NCI-H510A treated with DMSO at 0.1 percent for 48 hours (cell line): ENCODE measurements around the gene CWF19L1.

Source experiments
- DNase-seq: peaks from one replicate; lab custom pipeline; 2025; lab: John Stamatoyannopoulos, UW

Gene CWF19L1

GRCh38 chr10:100248820-100249219 lies 18.6 kb downstream of the CWF19L1 start:
- no peak for DNase-seq

DNA sequence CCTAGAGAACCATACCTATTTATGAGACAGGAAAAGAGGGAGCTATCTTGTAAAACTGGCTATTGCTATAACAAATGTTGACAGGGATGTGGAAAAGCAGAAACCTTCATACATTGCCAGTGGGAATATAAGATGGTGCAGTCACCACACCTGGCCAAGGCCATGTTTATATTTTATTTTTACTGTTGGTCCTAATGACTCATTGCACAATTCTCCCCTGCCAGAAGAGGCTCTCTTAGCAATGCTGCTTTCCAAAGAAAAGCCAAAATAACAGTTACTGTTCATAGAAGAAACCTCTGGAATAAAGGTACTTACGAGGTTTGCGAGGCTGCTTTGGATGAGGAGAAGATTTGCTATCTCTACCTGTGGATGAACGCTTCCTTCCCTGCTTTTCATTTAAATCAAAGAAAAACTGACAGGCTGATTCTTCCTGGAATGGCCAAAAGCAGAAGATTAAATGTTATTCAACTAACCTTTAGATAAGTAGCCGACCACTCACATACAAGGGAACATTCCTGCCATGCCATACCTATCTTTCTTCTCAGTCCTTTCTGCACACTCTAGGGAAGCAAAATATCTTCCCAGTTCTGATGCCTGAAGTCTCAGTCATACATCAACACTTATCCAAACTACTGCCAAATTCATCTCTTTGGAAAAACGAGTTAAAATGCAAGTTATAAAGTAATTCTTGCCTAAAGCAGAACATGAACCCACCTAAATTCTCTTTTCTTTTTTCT lies 21.8 kb downstream of the CWF19L1 start:
- DNase-seq: no peak

DNA sequence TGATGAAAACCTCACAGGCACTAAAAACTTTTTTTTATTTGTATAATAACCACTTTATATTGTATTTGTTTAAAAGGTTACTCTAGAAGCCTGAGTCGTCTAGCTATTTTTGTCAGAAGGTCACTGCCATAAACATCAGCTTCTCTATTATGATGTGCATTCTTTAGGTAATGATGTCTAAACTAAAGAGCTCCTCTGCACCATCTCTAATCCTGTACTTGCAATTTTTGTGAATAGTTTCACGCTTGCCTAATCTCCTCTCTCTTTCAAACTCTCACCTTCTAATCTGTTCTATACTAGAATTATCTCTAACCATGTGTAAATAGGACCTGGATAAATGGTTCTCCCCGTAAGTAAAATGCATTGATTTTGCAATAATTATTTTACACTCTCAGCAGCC lies 27.6 kb downstream of the CWF19L1 start:
- DNase-seq: no peak

DNA sequence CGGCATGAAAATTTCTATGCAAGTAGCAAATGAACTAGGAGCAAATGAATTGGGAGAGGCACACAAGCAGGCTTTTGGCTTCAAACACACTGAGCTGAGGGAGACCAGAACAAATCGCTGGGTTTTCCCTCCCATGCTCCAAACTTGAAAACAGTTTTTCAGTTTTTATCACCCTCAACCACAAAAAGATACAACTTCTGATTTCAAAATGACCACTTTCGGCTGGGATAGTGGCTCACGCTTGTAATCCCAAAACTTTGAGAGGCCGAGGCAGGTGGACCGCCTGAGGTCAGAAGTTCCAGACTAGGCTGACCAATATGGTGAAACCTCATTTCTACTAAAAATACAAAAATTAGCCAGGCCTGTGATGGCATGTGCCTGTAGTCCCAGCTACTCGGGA lies 29.0 kb downstream of the CWF19L1 start:
- DNase-seq: no peak

GRCh38 chr10:100232101-100232500 lies 35.3 kb downstream of the CWF19L1 start:
- DNase-seq: no peak

DNA sequence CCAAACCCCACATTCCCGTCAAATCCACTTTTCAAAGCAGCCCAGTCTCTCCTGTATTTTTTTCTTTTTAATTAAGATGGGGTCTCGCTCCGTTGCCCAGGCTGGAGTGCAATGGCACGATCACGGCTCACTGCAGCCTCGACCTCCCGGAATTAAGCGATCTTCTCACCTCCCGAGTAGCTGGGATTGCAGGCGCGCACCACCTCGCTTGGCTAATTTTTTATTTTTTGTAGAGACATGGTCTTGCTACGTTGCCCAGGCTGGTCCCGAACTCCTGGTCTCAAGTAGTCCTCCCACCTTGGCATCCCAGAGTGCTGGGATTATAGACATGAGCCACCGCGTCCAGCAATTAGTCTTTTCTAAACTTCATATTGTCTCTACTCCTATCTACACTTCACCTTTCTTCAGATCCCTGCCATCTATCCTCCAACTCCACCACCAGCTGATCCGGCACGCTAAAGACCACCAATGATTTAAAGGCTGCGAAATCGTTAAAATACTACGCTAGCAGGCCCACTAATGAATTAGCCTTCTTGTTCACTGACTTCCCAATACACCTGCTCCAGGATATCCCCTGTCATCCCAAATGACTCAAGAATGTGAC lies 37.5 kb downstream of the CWF19L1 start:
- DNase-seq: no peak

DNA sequence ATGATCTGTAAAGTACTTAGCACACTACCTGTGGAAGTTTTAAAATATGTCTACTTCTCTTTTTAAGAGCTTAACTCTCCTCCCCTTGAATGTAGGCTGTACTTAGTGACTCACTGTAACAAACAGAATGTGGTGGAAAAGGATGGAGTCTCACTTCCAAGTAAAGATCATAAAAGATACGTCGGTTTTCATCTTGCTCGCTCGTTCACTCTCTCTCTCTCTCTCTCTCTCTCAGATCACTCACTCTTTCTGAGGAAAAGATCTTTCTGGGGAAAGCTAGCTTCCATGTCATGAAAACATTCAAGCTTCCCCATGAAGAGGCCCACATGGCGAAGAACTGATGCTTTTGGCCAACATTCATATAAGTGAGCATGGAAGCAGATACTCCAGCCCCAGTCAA lies 43.6 kb downstream of the CWF19L1 start:
- DNase-seq: no peak

DNA sequence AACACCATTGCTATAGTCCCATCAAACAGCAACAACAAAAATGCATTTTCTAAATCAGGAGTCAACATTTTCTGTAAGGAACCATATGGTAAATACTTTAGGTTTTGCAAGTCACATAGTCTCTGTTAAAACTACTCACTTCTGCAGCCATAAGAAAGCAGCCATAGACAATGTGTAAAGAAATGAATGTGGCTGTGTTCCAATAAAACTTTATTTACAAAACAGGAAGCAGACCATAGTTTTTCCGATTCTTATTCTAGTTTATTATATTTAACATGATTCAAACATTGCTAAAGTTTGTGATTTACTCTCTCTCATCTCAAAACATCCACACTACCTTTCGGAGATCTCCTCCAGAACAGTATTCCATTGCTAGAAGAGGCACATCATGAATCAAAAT lies 44.9 kb downstream of the CWF19L1 start:
- DNase-seq: no peak

GRCh38 chr10:100216006-100216405 lies 51.4 kb downstream of the CWF19L1 start:
- no peak for DNase-seq

DNA sequence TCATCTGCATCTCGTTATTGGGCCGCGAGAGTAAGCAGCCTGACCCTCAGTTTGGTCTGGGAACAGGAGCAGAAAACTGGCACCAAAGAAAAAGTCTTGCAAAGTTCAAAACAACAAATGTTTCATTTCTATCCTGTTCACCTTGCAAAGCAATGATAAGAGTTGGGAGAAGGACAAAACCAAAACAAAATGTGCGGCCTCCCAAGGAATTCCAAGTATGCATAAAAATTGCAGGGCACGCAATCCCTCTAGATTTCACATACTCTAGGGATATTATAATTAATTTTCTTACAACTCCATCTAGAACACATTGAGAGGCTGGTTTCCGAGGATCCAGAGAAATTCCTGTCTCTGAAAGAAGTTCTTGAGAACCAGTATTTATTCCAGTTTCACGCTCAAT lies 58.1 kb downstream of the CWF19L1 start:
- DNase-seq: no peak

GRCh38 chr10:100208276-100208675 lies 59.2 kb downstream of the CWF19L1 start:
- DNase-seq: no peak

DNA sequence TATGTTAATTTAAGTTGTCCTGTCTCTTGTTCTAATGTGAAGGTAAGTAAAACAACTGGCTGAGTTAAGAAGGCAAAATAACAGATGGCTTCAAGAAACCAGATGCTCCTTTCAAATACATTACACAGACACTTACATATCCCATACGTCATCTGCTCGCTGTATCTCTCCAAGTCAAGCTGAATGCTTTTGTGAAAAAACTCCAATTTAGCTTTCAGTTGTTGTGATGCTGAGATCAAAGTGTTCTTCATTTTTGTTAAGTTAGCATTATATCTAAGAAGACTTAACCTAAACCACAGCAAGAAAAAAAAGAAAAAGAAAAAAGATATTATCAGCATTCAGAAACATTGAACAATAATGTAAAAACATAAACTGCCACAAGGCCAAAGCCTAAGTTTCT lies 63.1 kb downstream of the CWF19L1 start:
- no peak for DNase-seq

DNA sequence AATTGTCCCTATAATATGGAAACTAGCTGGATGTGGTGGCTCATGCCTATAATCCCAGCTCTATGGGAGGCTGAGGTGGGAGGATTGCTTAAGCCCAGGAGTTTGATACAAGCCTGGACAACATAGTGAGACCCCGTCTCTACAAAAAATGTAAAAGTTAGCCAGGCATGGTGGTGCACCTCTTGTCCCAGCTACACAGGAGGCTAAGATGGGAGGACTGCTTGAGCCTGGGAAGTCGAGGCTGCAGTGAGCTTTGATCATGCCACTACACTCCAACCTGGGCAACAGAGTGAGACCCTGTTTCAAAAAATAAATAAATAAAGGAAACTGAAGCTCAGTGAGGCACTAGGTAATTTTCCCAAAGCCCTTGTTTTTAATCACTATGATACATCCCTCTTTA lies 65.9 kb downstream of the CWF19L1 start:
- DNase-seq: no peak

DNA sequence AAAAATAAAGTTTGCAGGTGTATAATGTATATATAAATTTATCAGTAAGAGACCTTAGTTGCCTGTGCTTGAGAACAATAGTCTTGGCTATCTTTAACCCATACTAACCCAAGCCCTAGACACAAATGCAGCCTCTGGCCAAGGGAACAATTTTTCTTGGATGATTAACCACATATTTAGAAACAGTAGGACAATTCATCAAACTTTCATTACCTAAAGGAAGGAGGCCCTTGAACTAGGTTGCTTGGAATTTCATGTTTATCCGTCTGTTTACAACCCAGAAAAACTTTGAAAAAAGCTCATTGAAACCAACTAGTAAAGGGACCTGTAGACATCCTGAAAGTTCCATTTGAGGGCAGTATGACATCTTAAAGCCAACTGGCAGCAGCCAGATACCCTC lies 72.7 kb downstream of the CWF19L1 start:
- DNase-seq: no peak

- DNase-seq: no peak
Measured at GRCh38 chr10:100192350-100192749, 75.1 kb downstream of the CWF19L1 start.

- peak; percentile 78 for DNase-seq
Measured at GRCh38 chr10:100186253-100187212, 80.9 kb downstream of the CWF19L1 start.

- peak; percentile 82 for DNase-seq
Measured at GRCh38 chr10:100185364-100186252, 81.8 kb downstream of the CWF19L1 start, which contains the start of gene ERLIN1. ERLIN1 (minus strand) TSS chr10:100186029; CDS start chr10:100185626, 403 bp downstream.

- DNase-seq: peak; percentile 42
Measured at GRCh38 chr10:100184840-100185239, 82.6 kb downstream of the CWF19L1 start.

DNA sequence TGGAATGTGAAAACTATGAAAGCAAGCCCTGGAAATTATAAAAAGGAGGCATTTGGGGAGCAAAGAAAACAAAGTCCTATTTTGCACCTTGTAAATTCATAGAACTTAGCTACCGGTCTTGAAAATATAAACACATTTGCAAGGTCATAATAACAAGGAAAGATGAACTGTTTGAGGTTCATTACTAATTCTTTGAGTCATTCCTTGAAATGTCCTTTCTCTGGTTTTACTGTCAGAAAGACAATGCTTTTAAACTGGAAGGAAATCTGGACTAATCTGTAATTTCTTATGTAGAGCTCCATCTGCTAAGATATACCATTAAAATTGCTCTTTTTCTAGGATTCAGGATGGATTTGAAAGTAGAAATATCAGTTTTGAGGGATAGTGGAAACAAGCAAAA lies 83.0 kb downstream of the CWF19L1 start:
- no peak for DNase-seq

DNA sequence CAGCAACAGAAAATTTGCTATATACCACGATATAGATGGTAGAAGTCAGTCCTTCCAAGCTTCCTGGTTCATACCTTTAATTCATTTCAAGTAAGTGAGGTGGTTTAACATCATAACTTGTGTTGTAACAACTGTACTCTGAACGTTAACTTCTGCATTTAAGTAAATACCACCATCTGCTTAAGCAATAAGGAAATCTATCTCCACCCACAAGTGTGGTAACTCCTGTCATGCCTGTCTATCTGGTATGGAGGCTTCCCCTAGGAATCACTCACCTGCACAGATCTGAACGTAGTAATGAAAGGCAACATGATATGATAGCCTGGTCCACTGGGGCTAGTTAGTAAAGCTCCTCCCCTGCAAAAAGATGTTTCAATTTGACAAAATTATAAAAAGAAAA lies 84.0 kb downstream of the CWF19L1 start:
- no peak for DNase-seq

DNA sequence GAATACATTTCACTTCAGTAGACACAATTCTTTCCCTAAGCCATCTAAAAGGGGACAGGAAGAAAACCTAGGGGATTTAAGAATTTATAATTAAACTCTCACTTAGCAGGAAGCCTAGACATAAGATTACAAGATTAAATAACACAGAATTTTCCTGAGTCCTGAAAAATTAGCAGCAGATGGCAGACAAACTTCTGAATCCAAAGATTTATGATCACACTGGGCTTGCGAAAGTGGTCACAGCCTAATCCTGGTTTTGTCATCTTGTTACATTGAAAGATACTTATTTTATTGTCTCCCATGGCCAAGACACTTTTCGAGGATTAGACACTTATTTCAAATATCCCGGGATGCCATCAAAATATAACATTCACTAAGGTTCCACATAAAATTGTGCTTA lies 84.5 kb downstream of the CWF19L1 start:
- DNase-seq: no peak
